Neural crest cell (in vitro differentiated cells): ENCODE results near the gene AKAP13. TPM values are rescaled to one million over a fixed set of nuclear protein-coding genes. Genes with fewer than 3 reads are reported as not detected.

ENCODE experiments used
- DNase-seq: peaks from one replicate; pipeline ENCODE4 v3.0.0; 2021; ENCODE audit warnings: low read depth, mixed read lengths, low spot score
- H3K27ac Mint-ChIP-seq: one replicate; pipeline ENCODE4 v1.8.0; 2021; ENCODE audit warnings: mild to moderate bottlenecking, mixed read lengths; ENCODE audit not compliant: unreplicated experiment
- H3K27me3 Mint-ChIP-seq: 2 replicates; pipeline ENCODE4 v1.8.0; 2021; ENCODE audit warnings: low read depth, mild to moderate bottlenecking, mixed read lengths
- H3K36me3 Mint-ChIP-seq: 2 replicates; pipeline ENCODE4 v1.8.0; 2021; ENCODE audit warnings: low read depth, mild to moderate bottlenecking, mixed read lengths
- H3K4me1 Mint-ChIP-seq: 2 replicates; pipeline ENCODE4 v1.8.0; 2021; ENCODE audit warnings: mixed read lengths
- H3K4me3 Mint-ChIP-seq: one replicate; pipeline ENCODE4 v1.8.0; 2021; ENCODE audit warnings: mild to moderate bottlenecking, mixed read lengths
- H3K9me3 Mint-ChIP-seq: 2 replicates; pipeline ENCODE4 v1.8.0; 2021; ENCODE audit warnings: mixed read lengths
- total RNA-seq: library from RNA; stranded (reverse); gene quantifications from 2 replicates; pipeline ENCODE4 v1.2.1, GENCODE V29; 2021
- TF ChIP-seq, protein P1 (sequence below): fragments of 200-600 bp; sonication (generic); conservative IDR thresholded peaks from 2 replicates; pipeline ENCODE4 v1.5.0; 2021; ENCODE audit warnings: antibody characterized with exemption, mild to moderate bottlenecking

Gene AKAP13
- total RNA-seq, 1 donor from 2014 or later: 81.3 TPM

GRCh38 chr15:85558848-85559247 is 178.4 kb downstream of the AKAP13 start:
- Mint-ChIP-seq H3K27ac (no peak overlapping the region), H3K27me3 (no peaks in the 10 kb centered on the region), H3K4me1 (peaks cover 8% of the 10 kb centered on the region), H3K4me3 (no peak overlapping the region), H3K36me3 (peaks cover 8% of the 10 kb centered on the region), H3K9me3 (no peaks in the 10 kb centered on the region)
- TF ChIP-seq, protein P1, sequence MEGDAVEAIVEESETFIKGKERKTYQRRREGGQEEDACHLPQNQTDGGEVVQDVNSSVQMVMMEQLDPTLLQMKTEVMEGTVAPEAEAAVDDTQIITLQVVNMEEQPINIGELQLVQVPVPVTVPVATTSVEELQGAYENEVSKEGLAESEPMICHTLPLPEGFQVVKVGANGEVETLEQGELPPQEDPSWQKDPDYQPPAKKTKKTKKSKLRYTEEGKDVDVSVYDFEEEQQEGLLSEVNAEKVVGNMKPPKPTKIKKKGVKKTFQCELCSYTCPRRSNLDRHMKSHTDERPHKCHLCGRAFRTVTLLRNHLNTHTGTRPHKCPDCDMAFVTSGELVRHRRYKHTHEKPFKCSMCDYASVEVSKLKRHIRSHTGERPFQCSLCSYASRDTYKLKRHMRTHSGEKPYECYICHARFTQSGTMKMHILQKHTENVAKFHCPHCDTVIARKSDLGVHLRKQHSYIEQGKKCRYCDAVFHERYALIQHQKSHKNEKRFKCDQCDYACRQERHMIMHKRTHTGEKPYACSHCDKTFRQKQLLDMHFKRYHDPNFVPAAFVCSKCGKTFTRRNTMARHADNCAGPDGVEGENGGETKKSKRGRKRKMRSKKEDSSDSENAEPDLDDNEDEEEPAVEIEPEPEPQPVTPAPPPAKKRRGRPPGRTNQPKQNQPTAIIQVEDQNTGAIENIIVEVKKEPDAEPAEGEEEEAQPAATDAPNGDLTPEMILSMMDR: no peak
- DNase-seq: no peak

GRCh38 chr15:85559530-85559929 is 179.1 kb downstream of the AKAP13 start:
- Mint-ChIP-seq H3K9me3 (no peaks in the 10 kb centered on the region), H3K4me1 (peaks cover 8% of the 10 kb centered on the region), H3K36me3 (peaks cover 5% of the 10 kb centered on the region), H3K27me3 (no peaks in the 10 kb centered on the region), H3K4me3 (no peak overlapping the region), H3K27ac (no peak overlapping the region)
- DNase-seq: no peak
- TF ChIP-seq, protein P1: no peak

- Mint-ChIP-seq H3K9me3 (no peaks in the 10 kb centered on the region), H3K36me3 (no peaks in the 10 kb centered on the region), H3K27me3 (no peaks in the 10 kb centered on the region), H3K4me3 (no peak overlapping the region), H3K4me1 (peaks cover 8% of the 10 kb centered on the region), H3K27ac (no peak overlapping the region)
- TF ChIP-seq, protein P1: no peak
- DNase-seq: no peak
Measured at GRCh38 chr15:85562824-85563223, 182.4 kb downstream of the AKAP13 start.

DNA sequence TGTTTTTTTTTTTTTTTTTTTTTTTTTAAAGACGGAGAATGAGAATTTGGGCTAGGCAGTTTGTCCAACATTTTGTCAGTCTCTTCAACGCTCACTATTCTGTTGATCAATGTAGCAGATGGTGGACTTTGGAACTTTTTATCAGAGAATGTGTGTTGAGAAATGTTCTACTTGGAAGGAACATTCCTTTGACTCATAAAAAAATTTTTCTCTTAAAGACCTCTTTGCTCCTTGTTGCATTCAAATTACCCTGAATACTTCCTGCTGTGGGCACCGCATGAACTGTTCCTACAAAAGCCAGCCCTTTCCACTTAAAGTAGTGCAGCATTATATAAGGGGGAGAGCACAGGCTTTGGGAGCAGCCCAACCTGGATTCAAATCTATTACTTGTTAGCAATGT is 182.9 kb downstream of the AKAP13 start:
- no peak for DNase-seq
- Mint-ChIP-seq H3K27ac (no peak overlapping the region), H3K36me3 (peaks cover 2% of the 10 kb centered on the region), H3K4me3 (no peak overlapping the region), H3K9me3 (no peaks in the 10 kb centered on the region), H3K27me3 (no peaks in the 10 kb centered on the region), H3K4me1 (peaks cover 8% of the 10 kb centered on the region)
- TF ChIP-seq, protein P1: no peak

GRCh38 chr15:85563731-85564130 is 183.3 kb downstream of the AKAP13 start:
- no peaks in the 10 kb centered on the region for H3K27me3 Mint-ChIP-seq

More at GRCh38 chr15:85563731-85564130, 183.3 kb downstream of the AKAP13 start:
- H3K27ac Mint-ChIP-seq: no peak overlapping the region
- H3K36me3 Mint-ChIP-seq: peaks cover 4% of the 10 kb centered on the region
- H3K4me1 Mint-ChIP-seq: peaks cover 5% of the 10 kb centered on the region
- H3K9me3 Mint-ChIP-seq: no peaks in the 10 kb centered on the region
- TF ChIP-seq, protein P1: no peak
- no peak for DNase-seq
- no peak overlapping the region for H3K4me3 Mint-ChIP-seq
